Right lobe of liver (tissue), 4 donors: Measurements from ENCODE around the gene FAM13A.

Experiments used
- POLR2A ChIP-seq: fragments of 450-650 bp; IDR thresholded peaks from one replicate; pipeline ENCODE4 v1.6.1; 2017; ENCODE audit warnings: antibody characterized with exemption, mild to moderate bottlenecking
- TF ChIP-seq, protein P1 (sequence below), 4 donors: fragments of 200-600 bp in 3 of 4; fragments of 450-650 bp in 1 of 4; IDR thresholded peaks; one replicate each; pipeline versions ENCODE4 v1.5.1 to v1.8.0; 2016 to 2022; ENCODE audit warnings: antibody characterized with exemption in 4 of 4, mild to moderate bottlenecking in 2 of 4
- donor health status: DM: no; HTN: no; CAD: no.
- donor health status: DM: no; HTN: no; CAD: no.
- donor health status: DM: no; HTN: yes; CAD: no.

DNA sequence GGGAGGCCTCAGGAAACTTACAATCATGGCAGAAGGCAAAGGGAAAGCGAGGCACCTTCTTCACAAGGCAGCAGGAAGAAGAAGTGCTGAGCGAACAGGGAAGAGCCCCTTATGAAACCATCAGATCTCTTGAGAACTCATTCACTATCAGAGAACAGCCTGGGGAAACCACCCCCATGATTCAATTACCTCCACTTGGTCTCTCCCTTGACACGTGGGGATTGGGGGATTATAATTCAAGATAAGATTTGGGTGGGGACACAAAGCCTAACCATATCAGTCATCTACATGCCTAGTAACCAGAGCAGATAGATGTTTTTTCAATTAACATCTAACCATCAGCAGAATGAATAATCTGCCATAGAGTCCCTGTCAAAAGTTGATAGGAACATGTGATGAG, 30.4 kb downstream of the FAM13A start:
- TF ChIP-seq, protein P1, sequence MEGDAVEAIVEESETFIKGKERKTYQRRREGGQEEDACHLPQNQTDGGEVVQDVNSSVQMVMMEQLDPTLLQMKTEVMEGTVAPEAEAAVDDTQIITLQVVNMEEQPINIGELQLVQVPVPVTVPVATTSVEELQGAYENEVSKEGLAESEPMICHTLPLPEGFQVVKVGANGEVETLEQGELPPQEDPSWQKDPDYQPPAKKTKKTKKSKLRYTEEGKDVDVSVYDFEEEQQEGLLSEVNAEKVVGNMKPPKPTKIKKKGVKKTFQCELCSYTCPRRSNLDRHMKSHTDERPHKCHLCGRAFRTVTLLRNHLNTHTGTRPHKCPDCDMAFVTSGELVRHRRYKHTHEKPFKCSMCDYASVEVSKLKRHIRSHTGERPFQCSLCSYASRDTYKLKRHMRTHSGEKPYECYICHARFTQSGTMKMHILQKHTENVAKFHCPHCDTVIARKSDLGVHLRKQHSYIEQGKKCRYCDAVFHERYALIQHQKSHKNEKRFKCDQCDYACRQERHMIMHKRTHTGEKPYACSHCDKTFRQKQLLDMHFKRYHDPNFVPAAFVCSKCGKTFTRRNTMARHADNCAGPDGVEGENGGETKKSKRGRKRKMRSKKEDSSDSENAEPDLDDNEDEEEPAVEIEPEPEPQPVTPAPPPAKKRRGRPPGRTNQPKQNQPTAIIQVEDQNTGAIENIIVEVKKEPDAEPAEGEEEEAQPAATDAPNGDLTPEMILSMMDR (IDR thresholded peaks at IDR 0.05), result no peak
- TF ChIP-seq POLR2A, result no peak
